Measurements from ENCODE around the gene TANC1.

TANC1 gene

DNA sequence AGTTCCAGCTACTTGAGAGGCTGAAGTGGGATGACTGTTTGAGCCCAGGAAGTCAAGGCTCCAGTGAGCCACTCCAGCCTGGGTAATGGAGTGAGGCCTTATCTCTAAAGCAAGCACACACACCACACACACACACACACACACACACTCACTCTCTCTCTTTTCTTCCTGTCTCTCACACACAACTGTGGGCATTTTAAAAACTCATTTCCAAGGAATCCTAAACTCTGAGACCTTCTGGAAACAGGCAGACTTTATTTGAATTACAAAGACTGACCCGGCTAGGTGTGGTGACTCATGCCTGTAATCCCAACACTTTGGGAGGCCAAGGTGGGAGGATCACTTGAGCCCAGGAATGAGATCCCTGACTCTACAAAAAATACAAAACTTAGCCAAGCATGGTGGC is 296.7 kb downstream of the TANC1 start:
- Histone ChIP-seq H3K9me3 (no peaks in the 10 kb centered on the region), H3K36me3 (no peaks in the 10 kb centered on the region), H3K4me1 (ENCODE audit: control insufficient read depth in 1 of 2, insufficient read depth in 1 of 2, low read depth in 1 of 2, low read length in 1 of 2) (no peaks in the 10 kb centered on the region), H3K27me3 (no peaks in the 10 kb centered on the region), H3K4me3 (ENCODE audit: low read depth in 1 of 2, low read length in 1 of 2) (no peak overlapping the region), H3K27ac (no peak overlapping the region)
- TF ChIP-seq, protein P1, sequence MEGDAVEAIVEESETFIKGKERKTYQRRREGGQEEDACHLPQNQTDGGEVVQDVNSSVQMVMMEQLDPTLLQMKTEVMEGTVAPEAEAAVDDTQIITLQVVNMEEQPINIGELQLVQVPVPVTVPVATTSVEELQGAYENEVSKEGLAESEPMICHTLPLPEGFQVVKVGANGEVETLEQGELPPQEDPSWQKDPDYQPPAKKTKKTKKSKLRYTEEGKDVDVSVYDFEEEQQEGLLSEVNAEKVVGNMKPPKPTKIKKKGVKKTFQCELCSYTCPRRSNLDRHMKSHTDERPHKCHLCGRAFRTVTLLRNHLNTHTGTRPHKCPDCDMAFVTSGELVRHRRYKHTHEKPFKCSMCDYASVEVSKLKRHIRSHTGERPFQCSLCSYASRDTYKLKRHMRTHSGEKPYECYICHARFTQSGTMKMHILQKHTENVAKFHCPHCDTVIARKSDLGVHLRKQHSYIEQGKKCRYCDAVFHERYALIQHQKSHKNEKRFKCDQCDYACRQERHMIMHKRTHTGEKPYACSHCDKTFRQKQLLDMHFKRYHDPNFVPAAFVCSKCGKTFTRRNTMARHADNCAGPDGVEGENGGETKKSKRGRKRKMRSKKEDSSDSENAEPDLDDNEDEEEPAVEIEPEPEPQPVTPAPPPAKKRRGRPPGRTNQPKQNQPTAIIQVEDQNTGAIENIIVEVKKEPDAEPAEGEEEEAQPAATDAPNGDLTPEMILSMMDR (IDR thresholded peaks at IDR 0.05): no peak

DNA sequence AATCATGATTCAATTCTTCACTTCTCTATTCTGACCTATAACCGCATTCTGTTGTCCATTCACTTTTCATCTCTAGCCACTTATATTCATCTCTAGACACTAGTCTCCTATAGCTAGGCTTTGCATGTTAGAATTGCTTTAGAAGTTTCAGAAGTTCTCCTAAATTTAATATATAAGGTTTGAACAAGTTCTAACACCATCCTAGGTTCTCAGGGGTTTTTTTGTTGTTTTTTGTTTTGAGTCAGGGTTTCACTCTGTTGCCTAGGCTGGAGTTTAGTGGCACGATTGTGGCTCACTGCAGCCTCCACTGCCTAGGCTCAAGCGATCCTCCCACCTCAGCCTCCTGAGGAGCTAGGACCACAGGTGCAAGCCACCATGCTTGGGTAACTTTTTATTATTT is 298.1 kb downstream of the TANC1 start:
- TF ChIP-seq, protein P1 (IDR thresholded peaks at IDR 0.05): no peak
- Histone ChIP-seq H3K9me3 (no peaks in the 10 kb centered on the region), H3K27me3 (no peaks in the 10 kb centered on the region), H3K4me3 (ENCODE audit: low read depth in 1 of 2, low read length in 1 of 2) (no peak overlapping the region), H3K27ac (no peak overlapping the region), H3K4me1 (ENCODE audit: control insufficient read depth in 1 of 2, insufficient read depth in 1 of 2, low read depth in 1 of 2, low read length in 1 of 2) (no peaks in the 10 kb centered on the region), H3K36me3 (peaks cover 8% of the 10 kb centered on the region)

DNA sequence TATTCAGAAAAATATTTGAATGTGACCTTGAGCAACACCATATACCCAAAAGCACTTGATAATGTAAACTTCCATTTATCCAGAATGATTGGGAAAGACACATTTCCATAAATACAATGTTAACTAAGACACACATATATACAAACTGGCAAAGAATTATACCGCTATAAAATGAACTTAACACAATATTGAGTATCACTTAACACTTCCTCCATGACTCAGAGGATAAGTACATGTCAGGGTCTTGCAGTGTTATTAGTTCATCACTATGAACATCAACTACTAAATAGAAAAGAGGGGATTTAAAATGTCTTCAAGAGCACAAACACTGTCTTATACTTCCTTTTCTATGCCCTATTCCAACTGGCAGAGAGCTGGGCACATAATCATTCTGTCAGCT is 299.5 kb downstream of the TANC1 start:
- Histone ChIP-seq H3K4me1 (ENCODE audit: control insufficient read depth in 1 of 2, insufficient read depth in 1 of 2, low read depth in 1 of 2, low read length in 1 of 2) (no peaks in the 10 kb centered on the region), H3K4me3 (ENCODE audit: low read depth in 1 of 2, low read length in 1 of 2) (no peak overlapping the region), H3K27ac (no peak overlapping the region), H3K36me3 (peaks cover 8% of the 10 kb centered on the region), H3K9me3 (no peaks in the 10 kb centered on the region), H3K27me3 (no peaks in the 10 kb centered on the region)
- TF ChIP-seq, protein P1 (IDR thresholded peaks at IDR 0.05): no peak

DNA sequence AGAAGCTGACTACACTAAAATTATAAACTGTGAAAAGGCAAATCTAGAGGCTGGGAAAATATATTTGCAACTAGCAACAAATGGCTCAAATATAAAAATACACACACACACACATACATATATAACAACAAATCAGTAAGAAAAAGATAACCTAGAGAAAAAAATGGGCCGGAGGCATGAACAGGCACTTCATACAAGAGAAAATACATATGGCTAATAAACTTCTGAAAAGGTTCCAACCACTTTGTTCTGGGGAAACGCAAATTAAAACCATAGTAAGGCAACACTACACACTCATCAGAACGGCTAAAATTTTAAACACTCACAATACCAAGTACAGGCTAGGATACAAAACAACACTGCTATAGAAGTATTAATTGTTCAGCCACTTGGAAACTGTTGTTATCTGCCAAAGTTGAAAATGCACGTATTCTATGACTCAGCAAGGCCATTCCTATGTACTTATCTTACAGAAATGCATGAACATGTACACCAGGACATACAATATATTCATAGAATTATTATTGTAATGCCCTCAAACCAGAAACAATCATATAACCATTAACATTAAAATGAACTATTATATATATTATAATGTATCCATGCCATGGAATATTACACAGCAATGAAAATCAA is 302.4 kb downstream of the TANC1 start:
- no peak overlapping the region for H3K27ac ChIP-seq
- H3K36me3 ChIP-seq: peaks cover 8% of the 10 kb centered on the region
- H3K4me1 ChIP-seq (ENCODE audit: control insufficient read depth in 1 of 2, insufficient read depth in 1 of 2, low read depth in 1 of 2, low read length in 1 of 2): no peaks in the 10 kb centered on the region
- H3K9me3 ChIP-seq: no peaks in the 10 kb centered on the region
- H3K27me3 ChIP-seq: no peaks in the 10 kb centered on the region
- TF ChIP-seq, protein P1 (IDR thresholded peaks at IDR 0.05): no peak
- H3K4me3 ChIP-seq (ENCODE audit: low read depth in 1 of 2, low read length in 1 of 2): no peak overlapping the region

DNA sequence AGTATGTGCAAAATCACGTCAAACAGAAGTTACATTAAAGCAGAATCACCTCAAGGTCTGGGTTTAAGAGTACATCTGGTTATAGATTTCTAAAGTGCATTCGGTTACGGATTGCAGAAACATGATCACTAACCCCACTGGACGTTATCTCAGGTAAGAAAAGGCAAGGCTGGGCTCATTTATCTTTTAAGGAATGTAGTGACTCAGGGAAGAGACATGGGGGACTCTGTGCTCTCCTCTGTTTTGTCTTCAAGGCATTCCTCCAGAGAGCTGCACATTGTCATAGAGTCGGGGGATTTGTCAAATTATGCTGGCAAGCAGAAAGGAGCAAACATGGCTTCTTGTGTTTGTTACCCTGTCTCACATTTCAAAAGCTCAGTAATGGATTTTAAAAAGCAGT is 303.7 kb downstream of the TANC1 start:
- H3K4me3 ChIP-seq (ENCODE audit: low read depth in 1 of 2, low read length in 1 of 2): no peak overlapping the region
- TF ChIP-seq, protein P1 (IDR thresholded peaks at IDR 0.05): no peak

More for the DNA sequence above, 303.7 kb downstream of the TANC1 start:
- Histone ChIP-seq H3K27me3 (no peaks in the 10 kb centered on the region), H3K4me1 (ENCODE audit: control insufficient read depth in 1 of 2, insufficient read depth in 1 of 2, low read depth in 1 of 2, low read length in 1 of 2) (no peaks in the 10 kb centered on the region), H3K27ac (no peak overlapping the region), H3K9me3 (no peaks in the 10 kb centered on the region), H3K36me3 (peaks cover 8% of the 10 kb centered on the region)
